GM12878 (cell line): ENCODE measurements around the gene SHISA4. TPM values are rescaled to one million over a fixed set of nuclear protein-coding genes. Genes with fewer than 3 reads are reported as not detected.

ENCODE experiments used
- ATAC-seq: fragments of 200-7000 bp; cut with Tn5 transposase; 3 replicates; pipeline ENCODE4 v1.9.1; 2020; ENCODE audit warnings: mild to moderate bottlenecking, moderate library complexity
- BruUV-seq: library from RNA; stranded (reverse); fragments of 400-500 nt; replicated peaks from 2 replicates; lab custom pipeline; 2021; lab: Mats Ljungman, UMichigan
- CTCF ChIA-PET: fragments of 300-600 bp; sonication (Branson Sonifier 250); formaldehyde crosslinking; extraction: SDS; loops from one replicate; lab custom pipeline; 2021; ENCODE audit warnings: inconsistent platforms; lab: Yijun Ruan, JAX
- POLR2A ChIA-PET: fragments of 350-600 bp; formaldehyde crosslinking; extraction: SDS; loops from one replicate; lab custom pipeline; 2021; ENCODE audit warnings: inconsistent platforms; lab: Charles Lee
- RAD21 ChIA-PET: fragments of 300-600 bp; sonication (Branson Sonifier 250); formaldehyde crosslinking; loops from one replicate; lab custom pipeline; 2023; ENCODE audit warnings: antibody characterized with exemption; ENCODE audit not compliant: unreplicated experiment; lab: Charles Lee
- SMC1A ChIA-PET: fragments of 300-600 bp; sonication (Branson Sonifier 250); formaldehyde crosslinking; loops from one replicate; lab custom pipeline; 2023; ENCODE audit not compliant: unreplicated experiment, uncharacterized antibody; lab: Charles Lee
- DNase-seq: peaks from one replicate; pipeline ENCODE4 v3.0.0-alpha.2; 2011; ENCODE audit warnings: low read depth, low spot score
- FAIRE-seq: peaks from 3 replicates; lab custom pipeline; 2011; peaks lifted over from hg19 to GRCh38; lab: Jason Lieb, UNC
- H2AFZ ChIP-seq: 2 replicates; pipeline ENCODE4 v1.6.0; 2011; ENCODE audit warnings: low read depth, low read length, control low read depth; ENCODE audit not compliant: control insufficient read depth
- H3K27ac ChIP-seq: 2 replicates; pipeline ENCODE4 v1.5.1; 2011; ENCODE audit warnings: control low read depth; ENCODE audit not compliant: control insufficient read depth, insufficient read depth
- H3K27me3 ChIP-seq, 2 experiments: replicated peaks in 1 of 2; 2 replicates each; pipeline versions ENCODE4 v1.6.0 to v1.6.1; 2011; ENCODE audit warnings: low read length in 1 of 2; ENCODE audit not compliant: control insufficient read depth in 2 of 2, insufficient read depth in 2 of 2
- H3K36me3 ChIP-seq, 2 experiments: 2 replicates each; pipeline ENCODE4 v1.5.1; 2011; ENCODE audit warnings: low read length in 1 of 2; ENCODE audit not compliant: control insufficient read depth in 2 of 2, insufficient read depth in 2 of 2
- H3K4me1 ChIP-seq: 2 replicates; pipeline ENCODE4 v1.6.1; 2011; ENCODE audit warnings: mild to moderate bottlenecking, low read length, moderate library complexity, mixed read lengths; ENCODE audit not compliant: control insufficient read depth, insufficient read depth
- H3K4me2 ChIP-seq: 2 replicates; pipeline ENCODE4 v1.6.0; 2011; ENCODE audit warnings: control low read depth; ENCODE audit not compliant: control insufficient read depth, insufficient read depth
- H3K4me3 ChIP-seq: fragments of 200-600 bp; sonication (generic); 2 replicates; pipeline ENCODE4 v1.5.1; 2016
- H3K79me2 ChIP-seq: 2 replicates; pipeline ENCODE4 v1.6.0; 2011; ENCODE audit warnings: low read length; ENCODE audit not compliant: control insufficient read depth, insufficient read depth
- H3K9ac ChIP-seq: 2 replicates; pipeline ENCODE4 v1.8.0; 2011; ENCODE audit warnings: low read length, control low read depth, mixed read lengths; ENCODE audit not compliant: control insufficient read depth, insufficient read depth
- H3K9me3 ChIP-seq: replicated peaks from 3 replicates; pipeline ENCODE4 v1.5.1; 2011; ENCODE audit warnings: mild to moderate bottlenecking, low read length; ENCODE audit not compliant: control insufficient read depth, insufficient read depth
- H4K20me1 ChIP-seq: 2 replicates; pipeline ENCODE4 v1.6.0; 2011; ENCODE audit not compliant: control insufficient read depth, insufficient read depth
- BCLAF1 ChIP-seq: fragments of 450-650 bp; IDR thresholded peaks from 2 replicates; pipeline ENCODE4 v1.6.1; 2017; ENCODE audit warnings: antibody characterized with exemption, mild to moderate bottlenecking, moderate library complexity
- EGR1 ChIP-seq, 2 experiments: IDR thresholded peaks; 1 replicate in 1 of 2; 2 replicates in 1 of 2; pipeline ENCODE4 v1.6.1; 2011 to 2012; ENCODE audit warnings: low read depth in 2 of 2, low read length in 2 of 2, borderline replicate concordance in 1 of 2, mild to moderate bottlenecking in 1 of 2, moderate library complexity in 1 of 2
- EZH2 ChIP-seq: IDR thresholded peaks from 2 replicates; pipeline ENCODE4 v1.6.1; 2012; ENCODE audit warnings: low read depth, mild to moderate bottlenecking, control low read depth, inconsistent platforms, low read length, borderline replicate concordance; ENCODE audit not compliant: control insufficient read depth
- JUND ChIP-seq: IDR thresholded peaks from 2 replicates; pipeline ENCODE4 v1.6.1; 2012; ENCODE audit warnings: low read depth, mild to moderate bottlenecking, low read length, improper control_type of control experiment, moderate library complexity
- MTA2 ChIP-seq: fragments of 450-650 bp; IDR thresholded peaks from 2 replicates; pipeline ENCODE4 v1.6.1; 2016; ENCODE audit warnings: low read depth, mild to moderate bottlenecking, moderate library complexity
- NFIC ChIP-seq: IDR thresholded peaks from 2 replicates; pipeline ENCODE4 v1.6.1; 2012; ENCODE audit warnings: low read depth, mild to moderate bottlenecking, inconsistent platforms, low read length, moderate library complexity
- NR2C2 ChIP-seq: IDR thresholded peaks from 2 replicates; pipeline ENCODE4 v1.6.1; 2011; ENCODE audit warnings: borderline replicate concordance, low read depth; ENCODE audit not compliant: control insufficient read depth, insufficient read length
- TAF1 ChIP-seq: IDR thresholded peaks from 2 replicates; pipeline ENCODE4 v1.6.1; 2011; ENCODE audit warnings: mild to moderate bottlenecking, low read depth, low read length, borderline replicate concordance
- ZBTB11 ChIP-seq: fragments of 450-650 bp; formaldehyde crosslinking; IDR thresholded peaks from 2 replicates; pipeline ENCODE4 v1.5.0; 2022; ENCODE audit warnings: mild to moderate bottlenecking, missing genetic modification characterization
- ZBTB4 ChIP-seq: fragments of 450-650 bp; formaldehyde crosslinking; IDR thresholded peaks from 2 replicates; pipeline ENCODE4 v1.4.0; 2022; ENCODE audit warnings: mild to moderate bottlenecking, moderate library complexity
- ZNF207 ChIP-seq: fragments of 450-650 bp; IDR thresholded peaks from 2 replicates; pipeline ENCODE4 v1.6.1; 2014; ENCODE audit warnings: antibody characterized with exemption, mild to moderate bottlenecking, borderline replicate concordance
- ZNF384 ChIP-seq: IDR thresholded peaks from 2 replicates; pipeline ENCODE4 v1.6.1; 2012; ENCODE audit warnings: low read depth, mild to moderate bottlenecking, low read length, improper control_type of control experiment, borderline replicate concordance
- WGBS: methylation state at CpG from one replicate; pipeline ENCODE4 v1.1.6; 2016; ENCODE audit warnings: low lambda C conversion rate; ENCODE audit not compliant: insufficient replicate concordance, insufficient coverage; ENCODE audit errors: missing lambda C conversion rate; 5-methylcytosine and 5-hydroxymethylcytosine counted together
- in situ Hi-C: fragments of 300-500 bp; cut with MboI; formaldehyde crosslinking; loops from 9 replicates; pipeline ENCODE4 v1.14.3; 2018; ENCODE audit warnings: mixed read lengths
- intact Hi-C: fragments of 100-400 bp; cut with micrococcal nuclease; formaldehyde crosslinking; loops from one replicate; pipeline ENCODE4 v1.14.2; 2022; ENCODE audit not compliant: unreplicated experiment
- polyA plus RNA-seq, 11 experiments: library from polyadenylated mRNA; depleted of rRNA in 4 of 11; unstranded in 6 of 11; stranded (reverse) in 5 of 11; fragments of >200 nt; fragmentation: Nextera tagmentation in 4 of 11; fragmentation: Illumina TruSeq in 1 of 11; extraction: Ambion mirVana in 4 of 11; extraction: Trizol in 1 of 11; gene quantifications; 1 replicate in 1 of 11; 2 replicates in 10 of 11; pipeline versions ENCODE4 v1.2.1 to v1.2.3, GENCODE V29; 2011 to 2016; ENCODE audit warnings: inconsistent platforms in 2 of 11, missing spikeins in 2 of 11, low read depth in 1 of 11
- total RNA-seq, 4 experiments: library from RNA; depleted of rRNA in 3 of 4; stranded (reverse); fragments of >200 nt in 3 of 4; fragmentation: Illumina TruSeq in 1 of 4; extraction: Trizol in 1 of 4; gene quantifications; 2 replicates each; pipeline versions ENCODE4 v1.2.1 to v1.2.3, GENCODE V29; 2013 to 2021

Gene SHISA4
- total and polyA plus RNA-seq, 10 of the 15 experiments (the other 5 are each of a cell fraction or from before 2014, with no cell fraction given) = 0.07 TPM; not detected in 8

GRCh38 chr1:201930803-201931202 is 42.1 kb downstream of the SHISA4 start (continued):
- no peak for TF ChIP-seq ZBTB11 (CRISPR knock-in tag)
- TF ChIP-seq ZBTB4 (CRISPR knock-in tag) = no peak
- TF ChIP-seq EGR1 (IDR thresholded peaks at IDR 0.05; ENCODE audit: borderline replicate concordance in 1 of 2, low read depth in 2 of 2, low read length in 2 of 2) = no peak

- no peak overlapping the region for H3K4me2 ChIP-seq
- in situ Hi-C loops (no loop called here), intact Hi-C loops (no loop called here)
- H3K4me1 ChIP-seq = no peaks in the 10 kb centered on the region
- CTCF ChIA-PET = interaction anchor here (1.7 kb wide), 1 partner anchor 184 kb away, joined by 3 read pairs; no protein-coding TSS in a partner anchor
- no peak overlapping the region for H2AFZ ChIP-seq
- no peak for ATAC-seq
- H4K20me1 ChIP-seq = no peaks in the 10 kb centered on the region
- no peak for DNase-seq
- H3K9me3 ChIP-seq = no peaks in the 10 kb centered on the region
- RAD21 ChIA-PET = no interaction called here
- no peaks in the 10 kb centered on the region for H3K36me3 ChIP-seq
- no peaks in the 10 kb centered on the region for H3K79me2 ChIP-seq
- no TSS peak for BruUV-seq
- FAIRE-seq = no peak
- no peak overlapping the region for H3K9ac ChIP-seq
- no peaks in the 10 kb centered on the region; a peak in 1 of 4 replicates for H3K27me3 ChIP-seq
- POLR2A ChIA-PET = no interaction called here
- no peak overlapping the region for H3K4me3 ChIP-seq
- WGBS = 40% methylated on average over 5 of the region's 5 CpGs
- SMC1A ChIA-PET = no interaction called here
- H3K27ac ChIP-seq = no peak overlapping the region
- TF ChIP-seq NFIC (no peak), ZNF384 (no peak), BCLAF1 (no peak), NR2C2 (no peak), TAF1 (no peak), EZH2 (no peak), MTA2 (no peak), JUND (no peak), ZNF207 (no peak)
These were observed 45.2 kb downstream of the SHISA4 start for GRCh38 chr1:201933840-201934430.
